GM10266 (cell line): ENCODE results near the gene TRMU.

Experiments
- DNase-seq: peaks from one replicate; pipeline ENCODE4 v3.0.0; 2012; ENCODE audit errors: extremely low spot score
- TF ChIP-seq, protein P1 (sequence below): IDR thresholded peaks from 2 replicates; pipeline ENCODE4 v1.5.1; 2012; ENCODE audit warnings: mild to moderate bottlenecking, low read depth; ENCODE audit not compliant: control insufficient read depth, insufficient read depth; ENCODE audit errors: missing control alignments

Gene TRMU

GRCh38 chr22:46349238-46349637 lies 13.7 kb downstream of the TRMU start:
- TF ChIP-seq, protein P1, sequence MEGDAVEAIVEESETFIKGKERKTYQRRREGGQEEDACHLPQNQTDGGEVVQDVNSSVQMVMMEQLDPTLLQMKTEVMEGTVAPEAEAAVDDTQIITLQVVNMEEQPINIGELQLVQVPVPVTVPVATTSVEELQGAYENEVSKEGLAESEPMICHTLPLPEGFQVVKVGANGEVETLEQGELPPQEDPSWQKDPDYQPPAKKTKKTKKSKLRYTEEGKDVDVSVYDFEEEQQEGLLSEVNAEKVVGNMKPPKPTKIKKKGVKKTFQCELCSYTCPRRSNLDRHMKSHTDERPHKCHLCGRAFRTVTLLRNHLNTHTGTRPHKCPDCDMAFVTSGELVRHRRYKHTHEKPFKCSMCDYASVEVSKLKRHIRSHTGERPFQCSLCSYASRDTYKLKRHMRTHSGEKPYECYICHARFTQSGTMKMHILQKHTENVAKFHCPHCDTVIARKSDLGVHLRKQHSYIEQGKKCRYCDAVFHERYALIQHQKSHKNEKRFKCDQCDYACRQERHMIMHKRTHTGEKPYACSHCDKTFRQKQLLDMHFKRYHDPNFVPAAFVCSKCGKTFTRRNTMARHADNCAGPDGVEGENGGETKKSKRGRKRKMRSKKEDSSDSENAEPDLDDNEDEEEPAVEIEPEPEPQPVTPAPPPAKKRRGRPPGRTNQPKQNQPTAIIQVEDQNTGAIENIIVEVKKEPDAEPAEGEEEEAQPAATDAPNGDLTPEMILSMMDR: no peak
- no peak for DNase-seq

- DNase-seq: no peak
- TF ChIP-seq, protein P1: no peak
Observed at GRCh38 chr22:46349681-46350080, 14.2 kb downstream of the TRMU start.

DNA sequence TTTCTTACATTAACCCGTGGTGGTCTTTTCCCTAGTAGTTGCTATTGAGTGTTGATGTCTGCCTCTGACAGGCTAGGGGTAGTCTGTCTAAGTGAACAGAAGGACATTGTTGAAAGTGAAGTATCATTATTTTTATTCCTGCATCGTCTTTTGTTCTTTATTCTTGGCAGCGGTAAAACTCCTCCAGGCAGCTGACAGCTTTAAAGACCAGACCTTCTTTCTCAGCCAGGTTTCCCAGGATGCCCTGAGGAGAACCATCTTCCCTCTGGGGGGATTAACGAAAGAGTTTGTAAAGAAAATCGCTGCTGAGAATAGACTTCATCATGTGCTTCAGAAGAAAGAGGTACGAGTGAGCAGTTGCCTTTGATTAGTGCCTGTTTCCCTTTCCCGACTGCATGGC lies 14.6 kb downstream of the TRMU start:
- no peak for DNase-seq
- TF ChIP-seq, protein P1: no peak

- DNase-seq: no peak
- TF ChIP-seq, protein P1: no peak
Observed at GRCh38 chr22:46350646-46351045, 15.1 kb downstream of the TRMU start.

GRCh38 chr22:46351131-46351735 lies 15.7 kb downstream of the TRMU start:
- DNase-seq: no peak
- TF ChIP-seq, protein P1: no peak

DNA sequence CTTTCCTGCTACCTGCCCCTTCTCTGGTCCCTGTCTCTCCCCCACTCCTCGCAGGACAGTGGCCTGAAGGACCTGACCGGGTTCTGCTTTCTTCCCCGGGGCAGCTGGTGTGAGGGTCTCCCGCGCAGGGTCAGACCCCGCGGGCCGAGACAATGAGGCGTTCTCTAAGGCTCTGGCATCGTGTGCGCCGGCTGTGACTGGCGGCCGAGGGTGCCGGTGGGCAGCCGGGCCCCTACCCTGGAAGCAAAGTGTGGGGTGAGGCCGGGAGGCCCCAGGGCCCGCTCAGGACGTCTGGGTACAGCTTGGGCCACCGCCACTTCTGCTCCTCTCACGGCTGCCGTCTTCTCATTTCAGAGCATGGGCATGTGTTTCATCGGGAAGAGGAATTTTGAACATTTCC lies 16.3 kb downstream of the TRMU start:
- DNase-seq: no peak
- TF ChIP-seq, protein P1: no peak

- TF ChIP-seq, protein P1: no peak
- no peak for DNase-seq
Observed at GRCh38 chr22:46352276-46352675, 16.8 kb downstream of the TRMU start.
